MCF 10A (cell line): ENCODE data around the gene MRPL36. TPM values are rescaled to one million over a fixed set of nuclear protein-coding genes. Genes with fewer than 3 reads are reported as not detected.

ENCODE experiments used
- BruUV-seq: library from RNA; stranded (reverse); fragments of 400-500 nt; replicated peaks from 2 replicates; lab custom pipeline; 2021; lab: Mats Ljungman, UMichigan
- CTCF ChIA-PET: fragments of 300-600 bp; sonication (Branson Sonifier 250); formaldehyde crosslinking; extraction: SDS; loops from one replicate; lab custom pipeline; 2021; ENCODE audit warnings: antibody characterized with exemption, inconsistent platforms; lab: Yijun Ruan, JAX
- POLR2A ChIA-PET: fragments of 300-600, 350-650 bp; sonication (Branson Sonifier 250); formaldehyde crosslinking; extraction: SDS; loops from one replicate; lab custom pipeline; 2020; ENCODE audit warnings: antibody characterized with exemption, inconsistent platforms; lab: Yijun Ruan, JAX
- DNase-seq: peaks from one replicate; pipeline ENCODE4 v3.0.0-alpha.2; 2018; ENCODE audit not compliant: unreplicated experiment
- H3K27ac Mint-ChIP-seq: one replicate; pipeline ENCODE4 v1.8.0; 2022; ENCODE audit warnings: mild to moderate bottlenecking, low read depth, mixed read lengths; ENCODE audit not compliant: unreplicated experiment
- H3K27me3 Mint-ChIP-seq: one replicate; pipeline ENCODE4 v1.8.0; 2022; ENCODE audit warnings: mixed read lengths; ENCODE audit not compliant: insufficient read depth, unreplicated experiment
- H3K36me3 Mint-ChIP-seq: one replicate; pipeline ENCODE4 v1.8.0; 2022; ENCODE audit warnings: mild to moderate bottlenecking, moderate library complexity, mixed read lengths; ENCODE audit not compliant: insufficient read depth, unreplicated experiment
- H3K4me1 Mint-ChIP-seq: one replicate; pipeline ENCODE4 v1.8.0; 2022; ENCODE audit warnings: mixed read lengths; ENCODE audit not compliant: insufficient read depth, unreplicated experiment
- H3K4me3 Mint-ChIP-seq: one replicate; pipeline ENCODE4 v1.8.0; 2022; ENCODE audit warnings: mild to moderate bottlenecking, moderate library complexity, mixed read lengths; ENCODE audit not compliant: unreplicated experiment
- H3K9me3 Mint-ChIP-seq: one replicate; pipeline ENCODE4 v1.8.0; 2022; ENCODE audit warnings: mixed read lengths; ENCODE audit not compliant: unreplicated experiment
- intact Hi-C: fragments of 100-400 bp; cut with micrococcal nuclease; formaldehyde crosslinking; loops from 2 replicates; pipeline ENCODE4 v1.14.1; 2022
- total RNA-seq: library from RNA; stranded (reverse); gene quantifications from 2 replicates; pipeline ENCODE4 v1.2.3, GENCODE V29; 2022
- TF ChIP-seq, protein P1 (sequence below): fragments of 200-600 bp; IDR thresholded peaks from one replicate; pipeline ENCODE4 v1.8.0; 2022; ENCODE audit warnings: antibody characterized with exemption, mild to moderate bottlenecking; ENCODE audit not compliant: unreplicated experiment

MRPL36 gene
- total RNA-seq, 1 experiment from 2014 or later: 101 TPM

DNA sequence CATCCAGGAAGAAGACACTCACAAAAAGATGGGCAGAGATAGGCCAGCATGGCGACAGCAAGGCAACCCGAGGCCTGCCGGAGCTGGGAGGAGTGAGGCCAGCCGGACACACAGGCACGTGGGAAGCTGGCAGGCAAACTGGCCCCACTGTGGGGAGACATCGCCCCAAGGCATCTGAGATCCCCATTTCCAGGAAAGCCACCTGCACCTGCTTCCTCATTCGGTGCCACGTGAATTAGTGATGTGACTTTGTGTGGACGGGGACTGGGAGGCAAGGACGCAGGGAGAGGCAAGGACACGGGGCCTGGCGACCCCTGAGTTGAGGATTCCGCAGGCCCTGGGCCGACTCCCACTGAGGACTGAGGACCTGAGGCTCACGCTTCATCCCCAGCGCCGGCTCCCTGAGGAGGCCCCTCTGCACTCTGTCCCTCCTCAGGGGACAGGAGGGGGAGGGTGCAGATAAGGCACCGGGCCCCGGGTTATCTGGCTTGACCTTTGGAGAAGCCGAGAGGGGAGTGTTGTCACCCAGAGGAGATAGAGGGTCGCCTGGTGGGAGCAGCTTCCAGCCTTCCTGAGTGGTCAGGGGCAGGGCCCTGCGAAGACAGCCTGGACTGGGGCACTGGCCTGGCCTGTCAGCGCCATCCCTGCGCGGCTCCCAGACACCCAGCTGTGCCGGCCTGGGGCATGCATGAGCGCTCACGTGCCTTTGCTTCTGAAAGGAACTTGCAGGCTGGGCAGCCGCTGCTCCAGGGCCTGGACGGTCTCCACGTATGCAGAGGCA lies 41.3 kb upstream of the MRPL36 start:
- no peak overlapping the region for H3K4me3 Mint-ChIP-seq

DNA sequence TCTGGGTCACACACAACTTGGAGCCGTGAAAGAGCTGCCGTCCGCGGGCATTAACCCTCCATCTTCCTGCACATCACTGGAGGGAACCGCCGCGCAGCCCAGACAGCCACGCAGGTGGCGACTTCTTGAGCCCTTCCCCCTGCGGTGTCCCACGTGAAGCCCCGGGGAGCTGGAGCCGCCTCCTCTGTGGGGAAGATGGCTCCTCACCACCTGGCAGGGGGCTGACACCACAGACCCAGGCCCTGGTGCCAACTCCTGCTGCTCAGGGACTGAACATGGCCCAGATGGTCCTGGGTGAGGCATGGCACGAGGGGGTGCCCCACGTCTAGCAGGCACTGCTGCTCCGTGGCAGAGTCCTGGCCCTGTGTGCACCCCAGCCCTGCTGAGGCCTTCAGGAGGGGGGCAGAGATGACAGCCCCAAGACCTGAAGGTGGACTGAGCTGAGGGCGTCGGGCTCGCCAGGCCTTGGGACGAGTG lies 40.5 kb upstream of the MRPL36 start:
- CTCF ChIA-PET: no interaction called here
- no peak overlapping the region for H3K4me3 Mint-ChIP-seq
- TF ChIP-seq, protein P1, sequence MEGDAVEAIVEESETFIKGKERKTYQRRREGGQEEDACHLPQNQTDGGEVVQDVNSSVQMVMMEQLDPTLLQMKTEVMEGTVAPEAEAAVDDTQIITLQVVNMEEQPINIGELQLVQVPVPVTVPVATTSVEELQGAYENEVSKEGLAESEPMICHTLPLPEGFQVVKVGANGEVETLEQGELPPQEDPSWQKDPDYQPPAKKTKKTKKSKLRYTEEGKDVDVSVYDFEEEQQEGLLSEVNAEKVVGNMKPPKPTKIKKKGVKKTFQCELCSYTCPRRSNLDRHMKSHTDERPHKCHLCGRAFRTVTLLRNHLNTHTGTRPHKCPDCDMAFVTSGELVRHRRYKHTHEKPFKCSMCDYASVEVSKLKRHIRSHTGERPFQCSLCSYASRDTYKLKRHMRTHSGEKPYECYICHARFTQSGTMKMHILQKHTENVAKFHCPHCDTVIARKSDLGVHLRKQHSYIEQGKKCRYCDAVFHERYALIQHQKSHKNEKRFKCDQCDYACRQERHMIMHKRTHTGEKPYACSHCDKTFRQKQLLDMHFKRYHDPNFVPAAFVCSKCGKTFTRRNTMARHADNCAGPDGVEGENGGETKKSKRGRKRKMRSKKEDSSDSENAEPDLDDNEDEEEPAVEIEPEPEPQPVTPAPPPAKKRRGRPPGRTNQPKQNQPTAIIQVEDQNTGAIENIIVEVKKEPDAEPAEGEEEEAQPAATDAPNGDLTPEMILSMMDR: no peak
- H3K4me1 Mint-ChIP-seq: no peaks in the 10 kb centered on the region
- no peak for DNase-seq
- no peak overlapping the region for H3K27ac Mint-ChIP-seq
- intact Hi-C loops: no loop called here
- H3K36me3 Mint-ChIP-seq: no peaks in the 10 kb centered on the region
- peaks cover 2% of the 10 kb centered on the region for H3K27me3 Mint-ChIP-seq
- POLR2A ChIA-PET: no interaction called here
- no peaks in the 10 kb centered on the region for H3K9me3 Mint-ChIP-seq
- no TSS peak for BruUV-seq

More for the DNA sequence above, 41.3 kb upstream of the MRPL36 start:
- DNase-seq: no peak
- Mint-ChIP-seq H3K27ac (no peak overlapping the region), H3K27me3 (no peaks in the 10 kb centered on the region), H3K9me3 (no peaks in the 10 kb centered on the region), H3K36me3 (no peaks in the 10 kb centered on the region), H3K4me1 (no peaks in the 10 kb centered on the region)
- ChIA-PET CTCF (interaction anchor here (0.6 kb wide), 1 partner anchor 1699 kb away, joined by 3 read pairs; no protein-coding TSS in a partner anchor), POLR2A (no interaction called here)
- TF ChIP-seq, protein P1: no peak
- intact Hi-C loops: no loop called here
- BruUV-seq: no TSS peak

DNA sequence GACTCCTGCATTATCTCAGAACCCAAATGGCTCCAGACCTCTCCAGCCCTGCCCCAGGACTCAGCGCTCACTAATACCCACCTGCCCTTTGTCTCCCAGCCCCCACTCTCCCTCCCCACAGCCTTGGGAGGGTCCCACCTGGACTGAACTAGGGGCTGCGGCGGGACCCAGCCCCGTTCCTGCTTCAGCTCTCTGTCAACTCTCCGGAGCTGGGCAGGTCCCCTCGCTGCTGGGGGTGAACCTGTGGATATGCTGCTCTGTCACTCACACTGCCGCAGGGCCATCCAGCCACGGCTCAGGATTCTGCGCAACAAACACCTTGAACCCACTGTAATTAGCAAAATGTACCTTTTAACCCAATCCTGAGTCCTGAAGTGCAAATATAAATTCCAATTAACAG lies 38.4 kb upstream of the MRPL36 start:
- H3K4me1 Mint-ChIP-seq: no peaks in the 10 kb centered on the region
- no TSS peak for BruUV-seq
- ChIA-PET POLR2A (no interaction called here), CTCF (no interaction called here)
- H3K36me3 Mint-ChIP-seq: no peaks in the 10 kb centered on the region
- H3K27me3 Mint-ChIP-seq: peaks cover 12% of the 10 kb centered on the region
- no peak overlapping the region for H3K27ac Mint-ChIP-seq
- intact Hi-C loops: no loop called here
- no peak overlapping the region for H3K4me3 Mint-ChIP-seq
- DNase-seq: no peak
- no peaks in the 10 kb centered on the region for H3K9me3 Mint-ChIP-seq
- TF ChIP-seq, protein P1: no peak

DNA sequence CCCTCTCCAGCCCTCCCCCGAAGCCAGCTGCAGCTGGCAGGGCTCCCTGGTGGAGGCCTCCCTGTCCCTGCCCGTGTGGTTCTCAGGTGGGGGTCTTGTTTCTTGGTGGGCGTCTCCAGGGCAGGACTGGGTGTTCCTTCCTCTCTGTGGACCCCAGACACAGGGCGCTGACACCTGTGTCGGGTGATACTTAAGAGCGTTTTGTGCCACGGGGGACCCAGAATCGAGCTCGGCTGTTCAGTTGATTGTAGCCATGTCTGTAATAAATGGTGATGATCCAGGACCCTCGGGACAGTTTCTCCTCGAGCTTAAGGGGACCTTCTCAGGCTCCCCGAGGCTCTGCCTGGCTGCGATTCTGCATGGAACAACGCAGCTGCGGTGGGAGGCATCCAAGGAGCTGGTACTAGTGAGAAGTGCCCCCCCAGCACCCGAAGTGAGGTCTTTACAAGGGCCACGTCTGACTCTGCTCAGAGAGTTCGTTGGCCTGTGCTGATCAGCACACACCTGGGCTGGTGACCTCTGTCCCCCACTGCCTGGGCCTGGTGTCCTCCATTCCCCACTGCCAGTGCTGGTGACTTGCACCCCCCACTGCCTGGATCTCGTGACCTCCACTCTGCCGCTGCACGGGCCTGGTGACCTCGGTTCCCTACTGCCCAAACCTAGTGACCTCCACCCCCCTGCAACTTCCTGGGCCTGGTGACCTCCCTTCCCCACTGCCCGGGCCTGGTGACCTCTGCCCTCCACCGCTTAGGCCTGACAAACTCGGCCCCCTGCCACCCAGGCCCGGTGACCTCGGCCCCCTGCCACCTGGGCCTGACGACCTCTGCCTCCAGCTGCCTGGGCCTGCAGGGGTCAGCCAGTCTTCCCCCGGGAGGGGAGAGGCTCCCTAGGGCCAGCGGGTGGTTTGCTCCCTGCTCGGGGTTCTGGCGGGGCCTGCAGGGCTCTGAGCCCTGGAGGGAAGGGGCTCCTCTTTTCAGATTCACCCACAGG lies 37.5 kb upstream of the MRPL36 start:
- TF ChIP-seq, protein P1: no peak
- Mint-ChIP-seq H3K36me3 (no peaks in the 10 kb centered on the region), H3K4me1 (no peaks in the 10 kb centered on the region), H3K27me3 (peaks cover 12% of the 10 kb centered on the region), H3K9me3 (no peaks in the 10 kb centered on the region), H3K27ac (no peak overlapping the region), H3K4me3 (no peak overlapping the region)
- DNase-seq: no peak
- BruUV-seq: no TSS peak
- intact Hi-C loops: no loop called here
- CTCF ChIA-PET: no interaction called here
- POLR2A ChIA-PET: interaction anchor here (0.6 kb wide), 1 partner anchor 330 kb away, joined by 4 read pairs; no protein-coding TSS in a partner anchor
